Progenitor cell of endocrine pancreas (in vitro differentiated cells): Measurements from ENCODE around the gene CDKN3. TPM values are rescaled to one million over a fixed set of nuclear protein-coding genes. Genes with fewer than 3 reads are reported as not detected.
A peak's percentile ranks its signal among the peaks of the same experiment; 100 is the strongest.

Experiments used
- DNase-seq: peaks from one replicate; pipeline ENCODE4 v3.0.0; 2021; ENCODE audit warnings: low spot score; ENCODE audit not compliant: unreplicated experiment
- H3K27ac Mint-ChIP-seq: 2 replicates; pipeline ENCODE4 v1.8.0; 2021; ENCODE audit warnings: mild to moderate bottlenecking, moderate library complexity, mixed read lengths
- H3K27me3 Mint-ChIP-seq: 2 replicates; pipeline ENCODE4 v1.8.0; 2021; ENCODE audit warnings: mixed read lengths
- H3K36me3 Mint-ChIP-seq: 2 replicates; pipeline ENCODE4 v1.8.0; 2022; ENCODE audit warnings: mixed read lengths; ENCODE audit not compliant: insufficient read depth
- H3K4me1 Mint-ChIP-seq: 2 replicates; pipeline ENCODE4 v1.8.0; 2021; ENCODE audit warnings: low read depth, mixed read lengths
- H3K4me3 Mint-ChIP-seq: 2 replicates; pipeline ENCODE4 v1.8.0; 2021; ENCODE audit warnings: low read depth, mild to moderate bottlenecking, moderate library complexity, mixed read lengths
- H3K9me3 Mint-ChIP-seq: 2 replicates; pipeline ENCODE4 v1.8.0; 2021; ENCODE audit warnings: low read depth, mixed read lengths
- total RNA-seq: library from RNA; stranded (reverse); gene quantifications from 2 replicates; pipeline ENCODE4 v1.2.1, GENCODE V29; 2021
- TF ChIP-seq, protein P1 (sequence below): fragments of 200-600 bp; sonication (generic); IDR thresholded peaks from one replicate; pipeline ENCODE4 v1.5.0; 2021; ENCODE audit warnings: antibody characterized with exemption, mild to moderate bottlenecking; ENCODE audit not compliant: unreplicated experiment

Gene CDKN3
- total RNA-seq, 1 donor from 2014 or later, result 20.5 TPM

DNA sequence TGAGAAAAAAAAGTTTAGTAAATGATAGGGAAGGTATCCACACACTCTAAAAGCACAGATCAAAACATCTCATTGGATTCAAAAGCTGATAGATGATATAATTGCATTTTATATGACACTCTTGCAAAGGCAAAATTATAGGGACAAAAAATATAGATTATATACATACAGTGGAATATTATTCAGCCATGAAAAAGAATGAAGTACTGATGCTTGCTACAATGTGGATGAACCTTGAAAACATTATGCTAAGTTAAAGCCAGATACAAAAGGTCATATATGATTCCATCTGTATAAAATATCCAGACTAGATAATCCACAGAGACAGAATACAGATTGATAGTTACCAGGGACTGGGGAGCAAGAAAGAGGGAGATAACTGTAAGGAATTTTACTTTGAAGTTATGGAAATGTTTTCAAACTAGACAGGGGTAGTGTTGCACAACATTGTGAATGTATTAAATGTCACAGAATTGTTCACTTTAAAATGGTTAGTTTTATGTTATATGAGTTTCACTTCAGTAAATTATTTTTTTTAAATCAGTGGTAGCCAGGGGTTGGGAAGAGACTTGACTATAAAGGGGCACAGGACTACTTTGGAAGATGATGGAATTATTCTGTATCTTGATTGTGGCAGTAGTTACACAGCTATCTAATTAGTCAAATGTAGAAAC, 41.7 kb upstream of the CDKN3 start:
- H3K27me3 Mint-ChIP-seq, result no peaks in the 10 kb centered on the region
- H3K4me1 Mint-ChIP-seq, result peaks cover 27% of the 10 kb centered on the region
- peaks cover 5% of the 10 kb centered on the region for H3K9me3 Mint-ChIP-seq
- DNase-seq, result no peak
- H3K27ac Mint-ChIP-seq, result peak overlapping the region; percentile 98
- TF ChIP-seq, protein P1, sequence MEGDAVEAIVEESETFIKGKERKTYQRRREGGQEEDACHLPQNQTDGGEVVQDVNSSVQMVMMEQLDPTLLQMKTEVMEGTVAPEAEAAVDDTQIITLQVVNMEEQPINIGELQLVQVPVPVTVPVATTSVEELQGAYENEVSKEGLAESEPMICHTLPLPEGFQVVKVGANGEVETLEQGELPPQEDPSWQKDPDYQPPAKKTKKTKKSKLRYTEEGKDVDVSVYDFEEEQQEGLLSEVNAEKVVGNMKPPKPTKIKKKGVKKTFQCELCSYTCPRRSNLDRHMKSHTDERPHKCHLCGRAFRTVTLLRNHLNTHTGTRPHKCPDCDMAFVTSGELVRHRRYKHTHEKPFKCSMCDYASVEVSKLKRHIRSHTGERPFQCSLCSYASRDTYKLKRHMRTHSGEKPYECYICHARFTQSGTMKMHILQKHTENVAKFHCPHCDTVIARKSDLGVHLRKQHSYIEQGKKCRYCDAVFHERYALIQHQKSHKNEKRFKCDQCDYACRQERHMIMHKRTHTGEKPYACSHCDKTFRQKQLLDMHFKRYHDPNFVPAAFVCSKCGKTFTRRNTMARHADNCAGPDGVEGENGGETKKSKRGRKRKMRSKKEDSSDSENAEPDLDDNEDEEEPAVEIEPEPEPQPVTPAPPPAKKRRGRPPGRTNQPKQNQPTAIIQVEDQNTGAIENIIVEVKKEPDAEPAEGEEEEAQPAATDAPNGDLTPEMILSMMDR, result no peak
- H3K36me3 Mint-ChIP-seq, result peaks cover 7% of the 10 kb centered on the region
- H3K4me3 Mint-ChIP-seq, result no peak overlapping the region

DNA sequence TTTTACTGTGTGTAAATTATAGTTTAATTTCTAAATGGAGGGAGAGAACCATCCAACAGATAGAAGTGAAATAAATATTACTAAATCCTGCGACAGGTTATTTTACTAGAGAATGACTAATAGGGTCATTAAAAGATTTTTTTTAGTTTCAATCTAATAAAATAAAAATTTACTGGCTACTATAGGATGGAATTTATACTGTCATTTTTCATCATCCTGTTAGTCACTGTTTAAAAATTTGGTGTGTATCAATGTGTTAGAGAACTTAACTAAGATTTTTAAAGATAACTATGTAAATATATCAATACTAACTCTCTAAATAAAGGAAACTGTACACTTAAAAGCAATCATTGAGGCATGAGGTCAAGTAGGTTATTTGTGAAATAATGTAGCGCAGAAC, 41.1 kb upstream of the CDKN3 start:
- TF ChIP-seq, protein P1, result no peak
- Mint-ChIP-seq H3K4me1 (peaks cover 24% of the 10 kb centered on the region), H3K27ac (no peak overlapping the region), H3K36me3 (peaks cover 6% of the 10 kb centered on the region), H3K9me3 (peaks cover 5% of the 10 kb centered on the region), H3K4me3 (no peak overlapping the region), H3K27me3 (no peaks in the 10 kb centered on the region)
- no peak for DNase-seq

DNA sequence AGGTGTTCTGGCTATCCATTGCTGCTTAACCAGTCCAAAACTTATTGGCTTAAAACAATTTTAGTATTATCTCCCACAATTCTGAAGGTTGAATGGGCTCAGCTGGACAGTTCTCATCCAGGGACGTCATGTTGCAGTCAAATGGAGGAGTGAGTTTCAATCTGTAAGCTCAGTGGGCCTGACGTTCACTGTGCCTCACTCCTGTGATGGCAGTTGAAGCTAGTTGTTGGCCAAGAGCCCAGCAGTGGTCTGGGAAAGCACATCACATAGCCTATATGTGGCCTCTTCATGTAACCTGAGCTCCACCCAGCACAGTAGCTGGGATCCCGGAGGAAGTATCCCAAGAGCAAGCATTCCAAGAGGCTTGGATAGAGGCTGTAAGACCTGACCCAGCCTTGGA, 40.6 kb upstream of the CDKN3 start:
- Mint-ChIP-seq H3K4me1 (peaks cover 24% of the 10 kb centered on the region), H3K4me3 (no peak overlapping the region), H3K27me3 (no peaks in the 10 kb centered on the region), H3K27ac (no peak overlapping the region), H3K9me3 (peaks cover 5% of the 10 kb centered on the region), H3K36me3 (peaks cover 6% of the 10 kb centered on the region)
- DNase-seq, result no peak
- TF ChIP-seq, protein P1, result no peak

DNA sequence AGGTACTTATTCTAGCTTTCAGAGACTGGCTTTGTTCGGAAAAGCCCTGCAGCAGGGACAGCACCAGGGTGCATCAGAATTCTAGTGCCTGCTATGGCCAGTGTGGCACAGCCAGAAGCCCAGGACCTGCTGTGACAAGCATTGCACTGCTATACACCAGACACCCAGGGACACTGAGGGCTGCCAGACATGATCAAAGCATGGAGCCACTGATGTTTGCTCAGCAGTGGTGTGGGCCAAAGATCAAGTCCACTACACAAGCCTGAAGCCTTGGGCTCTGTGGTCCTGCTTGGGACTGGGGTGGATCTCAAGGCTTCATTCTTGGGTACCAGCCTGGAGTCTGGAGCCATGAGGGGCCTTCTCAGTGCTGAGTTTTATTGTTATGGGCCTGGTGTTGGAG, 36.1 kb upstream of the CDKN3 start:
- no peak for DNase-seq
- H3K27ac Mint-ChIP-seq, result no peak overlapping the region
- no peaks in the 10 kb centered on the region for H3K9me3 Mint-ChIP-seq
- H3K36me3 Mint-ChIP-seq, result no peaks in the 10 kb centered on the region
- TF ChIP-seq, protein P1, result no peak
- peaks cover 20% of the 10 kb centered on the region for H3K4me1 Mint-ChIP-seq
- no peak overlapping the region for H3K4me3 Mint-ChIP-seq
- H3K27me3 Mint-ChIP-seq, result no peaks in the 10 kb centered on the region

DNA sequence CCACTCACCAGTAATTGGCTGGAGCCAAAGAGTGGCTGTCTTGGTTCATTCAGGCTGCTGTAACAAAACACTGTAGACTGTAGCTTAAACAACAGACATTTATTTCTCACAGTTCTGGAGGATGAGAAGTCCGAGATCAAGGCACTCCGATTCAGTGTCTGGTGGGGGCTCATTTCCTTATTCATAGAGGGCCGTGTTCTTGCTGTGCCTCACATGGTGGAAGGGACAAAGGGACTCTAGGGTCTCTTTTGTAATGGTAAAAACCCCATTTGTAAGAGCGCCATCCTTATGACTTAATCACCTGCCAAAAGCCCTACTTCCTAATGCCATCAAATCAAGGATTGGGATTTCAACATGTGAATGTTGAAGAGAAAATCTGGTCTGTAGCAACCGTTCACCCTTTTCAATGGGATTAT, 34.7 kb upstream of the CDKN3 start:
- H3K27me3 Mint-ChIP-seq, result no peaks in the 10 kb centered on the region
- H3K4me1 Mint-ChIP-seq, result peaks cover 24% of the 10 kb centered on the region
- H3K36me3 Mint-ChIP-seq, result no peaks in the 10 kb centered on the region
- TF ChIP-seq, protein P1, result no peak
- H3K4me3 Mint-ChIP-seq, result no peak overlapping the region
- H3K27ac Mint-ChIP-seq, result no peak overlapping the region
- H3K9me3 Mint-ChIP-seq, result no peaks in the 10 kb centered on the region
- no peak for DNase-seq
